Stimulated activated CD4-positive, alpha-beta T cell treated with anti-CD3 and anti-CD28 coated beads, TNF-alpha, amount 100 ng/mL, for 1 hour (primary cell): ENCODE data around the gene SPAG8.

Experiments
- DNase-seq, 3 donors: peaks; one replicate each; pipeline ENCODE4 v3.0.0-alpha.2; 2020; ENCODE audit warnings: low read depth in 3 of 3, low spot score in 1 of 3

SPAG8 gene

DNA sequence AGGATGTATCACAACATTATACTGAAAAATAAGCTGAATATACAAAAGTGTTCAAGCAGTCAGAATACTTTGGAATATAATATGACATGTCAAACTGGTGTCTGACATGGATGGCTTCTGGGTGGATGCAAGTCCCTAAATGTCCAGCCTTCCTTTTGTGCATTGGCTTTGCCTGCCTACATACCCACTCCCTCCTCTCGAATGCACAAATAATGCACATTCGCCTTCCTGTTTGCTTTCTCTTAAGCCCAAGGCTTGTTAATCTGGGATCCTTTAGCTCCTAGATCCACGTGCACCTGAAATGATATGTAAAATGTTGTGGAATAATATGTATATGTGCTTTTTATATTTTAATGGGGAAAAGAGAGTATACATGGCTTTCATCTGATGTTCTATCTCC is 33.6 kb downstream of the SPAG8 start:
- DNase-seq, result no peak

DNA sequence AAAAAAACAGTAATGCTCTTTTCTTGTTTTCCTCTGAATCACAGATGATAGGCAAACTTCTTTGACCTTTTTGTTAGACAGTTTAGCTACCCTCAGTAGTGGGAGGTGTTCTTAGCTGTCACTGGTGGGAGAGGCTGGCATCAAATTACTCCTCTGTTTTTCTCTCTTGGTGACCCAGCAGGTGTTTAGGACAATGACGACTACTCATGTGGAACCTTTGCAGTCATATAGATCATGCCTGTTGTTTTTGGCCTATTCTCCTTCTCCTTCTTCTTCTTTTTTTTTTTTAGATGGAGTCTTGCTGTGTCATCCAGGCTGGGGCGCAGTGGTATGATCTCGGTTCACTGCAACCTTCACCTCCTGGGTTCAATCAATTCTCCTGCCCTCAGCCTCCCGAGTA is 36.0 kb downstream of the SPAG8 start:
- no peak for DNase-seq

DNA sequence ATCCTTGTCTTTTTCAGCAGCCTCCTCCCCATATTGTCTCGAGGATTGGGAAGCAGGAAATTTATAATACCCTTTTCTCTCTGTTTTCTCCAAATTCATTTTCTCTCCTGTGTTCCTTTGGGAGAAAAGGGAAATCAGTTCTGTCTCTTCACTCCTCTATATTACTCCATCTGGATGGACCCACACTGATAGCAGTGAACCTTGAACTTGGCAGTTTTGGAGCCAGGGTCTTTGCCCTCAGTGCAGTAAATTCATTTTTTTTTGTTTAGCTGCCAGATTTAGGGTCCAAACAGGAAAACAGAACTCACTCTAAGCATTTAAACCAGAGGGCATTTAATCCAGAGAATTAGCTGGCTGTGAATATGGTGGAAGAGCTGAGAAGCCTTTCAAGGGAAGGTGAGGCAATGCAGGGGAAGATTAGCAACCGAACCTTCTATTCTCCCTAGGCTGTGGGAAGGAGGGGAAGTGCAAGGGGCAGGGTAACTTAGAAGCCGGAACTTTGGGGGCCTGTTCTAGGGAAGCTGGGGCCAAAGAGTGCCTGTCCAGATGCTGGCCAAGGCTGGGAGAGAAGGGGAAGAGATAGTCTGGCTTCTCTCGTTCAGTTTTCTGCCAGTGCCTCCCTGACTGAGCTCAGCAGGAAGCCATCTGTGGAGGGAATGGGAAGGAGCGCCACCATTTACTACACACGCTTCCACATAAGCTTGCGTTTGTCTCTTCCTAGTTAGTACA is 37.0 kb downstream of the SPAG8 start:
- no peak for DNase-seq

DNA sequence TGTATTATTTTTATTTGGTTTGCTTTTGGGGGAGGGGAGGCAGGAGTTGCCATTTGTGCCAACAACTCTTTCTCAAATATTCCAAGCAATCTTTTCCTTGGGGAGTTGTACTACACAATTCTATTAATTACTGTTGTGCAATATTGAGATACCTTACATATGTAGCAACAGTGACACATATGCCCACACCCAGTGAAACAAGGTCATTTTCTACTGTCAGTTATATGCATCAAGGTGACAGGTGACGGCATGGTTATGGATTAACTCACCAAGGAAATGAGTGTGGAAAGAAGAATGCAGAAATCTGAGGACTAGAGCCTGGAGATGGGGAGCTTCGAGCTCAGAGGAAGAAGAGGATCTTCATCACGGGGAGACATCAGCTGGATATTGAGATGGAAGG is 40.1 kb downstream of the SPAG8 start:
- no peak for DNase-seq

DNA sequence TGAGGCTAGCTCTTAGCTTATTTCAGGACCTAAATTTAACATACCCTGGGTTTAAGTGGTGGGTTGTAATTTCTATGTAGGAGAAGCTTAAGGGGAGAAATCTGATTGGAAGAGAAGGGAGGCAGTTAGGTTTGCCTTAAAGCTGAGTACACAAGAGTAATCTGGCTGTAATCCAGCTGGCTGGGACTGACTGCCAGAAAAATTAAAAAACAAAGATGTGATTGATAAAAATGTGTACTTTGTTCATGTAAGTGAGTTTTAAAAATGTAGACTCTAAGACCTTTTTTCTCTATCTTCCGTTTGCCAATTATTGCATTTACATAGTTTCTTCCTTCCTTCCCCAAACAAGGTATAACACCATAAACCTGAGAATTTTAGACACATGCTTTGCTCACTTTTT is 40.5 kb downstream of the SPAG8 start:
- DNase-seq, result no peak

DNA sequence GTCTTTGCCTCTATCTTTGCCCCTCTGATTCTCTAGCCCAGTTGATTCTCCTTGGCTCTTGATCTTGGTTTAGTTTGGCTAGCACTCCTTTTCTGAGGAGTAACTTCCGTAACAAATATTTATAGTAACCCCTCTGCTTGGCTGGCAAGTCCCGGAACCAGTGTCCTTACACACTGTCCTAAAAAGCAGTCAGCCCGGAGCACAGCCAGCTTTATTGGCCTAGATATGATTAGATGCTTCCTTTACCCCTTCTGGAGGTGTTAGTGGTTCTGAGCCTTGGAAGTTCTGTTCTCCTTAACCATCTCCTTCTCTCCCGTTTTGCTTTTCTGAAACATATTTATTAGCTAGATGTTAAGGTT is 41.0 kb downstream of the SPAG8 start:
- no peak for DNase-seq

DNA sequence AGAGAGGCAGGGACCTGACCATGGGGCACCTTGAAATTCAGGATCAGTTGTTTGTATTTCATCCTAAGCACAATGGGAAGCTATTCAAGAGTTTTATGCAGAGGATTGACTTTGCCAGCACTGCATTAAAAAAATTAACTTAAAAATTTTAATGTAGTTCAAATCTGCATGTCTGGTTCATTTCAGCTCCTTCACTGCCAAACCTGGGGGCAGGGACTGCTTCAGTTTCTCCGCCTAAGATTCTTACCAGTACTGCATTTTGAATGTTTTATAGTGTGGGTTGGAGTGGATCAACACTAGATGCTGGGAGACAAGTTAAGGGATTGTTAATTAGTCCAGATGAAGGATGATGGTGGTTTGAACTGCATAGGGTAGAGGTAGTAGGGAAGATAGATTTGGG is 42.3 kb downstream of the SPAG8 start:
- no peak for DNase-seq

DNA sequence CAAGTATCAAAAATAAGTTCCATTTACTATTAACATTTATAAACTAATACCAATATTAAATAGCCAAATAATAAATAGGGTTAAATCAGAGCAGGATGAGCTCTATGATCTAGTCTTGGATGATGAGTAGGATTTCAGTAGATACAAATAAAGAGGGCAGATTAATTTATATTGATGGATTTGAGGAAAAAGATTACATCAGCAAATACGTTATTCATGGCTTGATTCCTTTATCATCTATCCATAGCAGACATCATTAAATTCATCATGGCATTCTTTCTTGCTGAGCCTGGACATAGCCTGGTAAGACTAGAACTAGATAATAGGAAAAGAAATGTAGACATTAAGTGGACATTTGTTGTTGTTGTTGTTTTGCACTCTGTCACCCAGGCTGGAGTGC is 44.6 kb downstream of the SPAG8 start:
- DNase-seq, result no peak

DNA sequence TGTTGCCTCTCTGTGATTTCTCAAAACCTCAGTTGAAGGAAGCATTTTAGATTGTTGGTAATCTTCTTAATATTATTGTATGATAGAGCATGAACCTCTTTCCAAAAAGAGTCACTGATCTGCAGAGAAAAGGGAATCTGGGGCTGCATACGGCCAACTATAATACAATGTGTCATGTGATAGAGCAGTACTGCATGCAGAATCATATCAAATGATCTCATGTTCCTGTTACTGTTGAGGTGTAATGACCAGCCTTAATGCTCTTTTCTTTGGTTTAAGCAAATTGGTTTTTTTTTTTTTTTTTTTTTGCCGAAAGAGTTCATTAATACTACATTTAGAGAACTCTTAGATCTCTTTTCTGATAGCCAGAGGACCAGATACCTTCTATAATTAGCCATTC is 45.1 kb downstream of the SPAG8 start:
- DNase-seq, result no peak

DNA sequence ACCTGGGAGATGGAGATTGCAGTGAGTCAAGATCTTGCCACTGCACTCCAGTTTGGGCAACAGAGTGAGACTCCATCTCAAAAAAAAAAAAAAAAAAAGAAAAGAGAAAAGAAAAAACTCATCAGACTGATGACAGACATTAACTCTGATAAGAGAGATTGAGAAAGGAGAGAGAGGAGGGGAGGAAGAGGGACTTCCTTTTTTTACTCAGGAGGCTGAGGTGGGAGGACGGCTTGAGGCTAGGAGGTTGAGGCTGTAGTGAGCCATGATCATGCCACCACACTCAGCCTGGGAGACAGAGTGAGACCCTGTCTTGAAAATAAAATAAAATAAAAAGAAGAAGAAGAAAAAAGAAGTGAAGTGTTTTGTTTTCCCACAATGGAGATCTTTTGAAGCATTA is 48.3 kb downstream of the SPAG8 start:
- no peak for DNase-seq

DNA sequence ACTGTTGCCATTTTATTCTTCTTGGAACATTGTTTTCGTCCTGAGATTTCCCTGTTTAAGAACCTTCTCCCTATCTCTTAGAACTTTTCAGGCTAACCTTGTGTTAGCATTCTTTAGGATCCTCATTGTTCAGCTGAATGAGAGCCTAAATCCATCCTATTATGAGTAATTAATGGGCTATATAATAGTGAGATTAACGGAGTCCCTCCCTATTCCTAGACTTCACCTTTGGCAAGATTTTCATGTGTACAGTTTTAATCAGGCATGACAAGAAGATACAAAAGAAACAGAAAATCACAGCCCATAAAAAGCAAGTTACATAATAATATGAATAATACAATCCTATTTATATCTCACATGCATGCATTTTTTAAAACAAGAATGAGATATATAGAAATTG is 48.9 kb downstream of the SPAG8 start:
- DNase-seq, result no peak

DNA sequence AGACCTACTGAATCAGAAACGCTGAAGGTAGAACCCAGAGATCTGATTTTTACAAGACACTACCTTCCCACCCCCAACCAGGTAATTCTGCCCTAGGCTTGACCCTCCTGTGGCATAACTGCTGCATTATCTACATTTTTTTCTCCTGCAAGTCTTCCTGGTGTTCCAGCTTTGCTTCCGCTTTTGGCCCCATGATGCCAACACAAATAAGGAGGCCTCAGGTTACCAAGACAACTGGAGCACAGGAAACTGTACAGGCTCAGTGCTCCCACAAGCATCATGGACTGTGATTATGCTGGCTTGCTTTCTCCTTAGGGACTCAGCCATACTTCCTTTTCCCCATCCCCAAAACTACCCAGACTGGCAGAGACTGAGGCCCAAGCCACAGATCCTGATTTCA is 51.4 kb downstream of the SPAG8 start:
- no peak for DNase-seq

DNA sequence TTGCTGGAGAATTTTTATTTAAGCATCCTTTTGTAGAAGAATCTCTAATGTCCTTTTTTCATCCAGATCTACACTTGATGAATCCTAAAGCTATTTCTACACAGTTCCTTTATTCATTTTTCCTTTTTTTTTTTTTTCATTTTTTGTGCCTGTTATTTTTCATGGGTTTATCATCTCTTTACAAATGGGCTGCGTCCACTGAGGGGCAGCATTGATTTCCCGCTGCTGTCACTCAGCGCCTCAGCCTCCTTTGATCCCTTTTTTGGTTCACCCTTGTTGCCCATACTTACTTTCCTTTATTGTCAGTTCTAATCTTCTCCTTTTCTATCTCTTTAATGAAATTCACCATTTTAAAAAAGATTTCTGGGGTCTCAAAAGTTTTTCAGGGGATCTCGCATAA is 52.3 kb downstream of the SPAG8 start:
- no peak for DNase-seq
